HG02943 (cell line): Measurements from ENCODE around the gene SLC7A7.
"Not testable (repeated sequence)": the region's sequence is repeated elsewhere in the genome, so short reads cannot be mapped to it uniquely, and the experiment has no call there.

Experiments used
- ATAC-seq: cut with Tn5 transposase; IDR thresholded peaks from one replicate; pipeline ENCODE4 v1.9.1; 2021; ENCODE audit warnings: mild to moderate bottlenecking, low read depth, moderate library complexity; ENCODE audit not compliant: unreplicated experiment

The SLC7A7 gene

GRCh38 chr14:22794551-22794951, 20.7 kb downstream of the SLC7A7 start:
- ATAC-seq: no peak

- no peak for ATAC-seq
Measured at GRCh38 chr14:22793976-22794375, 21.3 kb downstream of the SLC7A7 start.

GRCh38 chr14:22793550-22793949, 21.7 kb downstream of the SLC7A7 start:
- ATAC-seq: not testable (repeated sequence)

GRCh38 chr14:22792158-22792557, 23.1 kb downstream of the SLC7A7 start:
- no peak for ATAC-seq

- no peak for ATAC-seq
Measured at GRCh38 chr14:22791301-22791700, 23.9 kb downstream of the SLC7A7 start.

GRCh38 chr14:22786685-22787084, 28.6 kb downstream of the SLC7A7 start:
- ATAC-seq: no peak

GRCh38 chr14:22781301-22781991, 33.8 kb downstream of the SLC7A7 start:
- no peak for ATAC-seq

- no peak for ATAC-seq
Measured at GRCh38 chr14:22780941-22781300, 34.3 kb downstream of the SLC7A7 start.

GRCh38 chr14:22780105-22780679, 35.0 kb downstream of the SLC7A7 start:
- no peak for ATAC-seq

- no peak for ATAC-seq
Measured at GRCh38 chr14:22778084-22778483, 37.2 kb downstream of the SLC7A7 start.

- not testable (repeated sequence) for ATAC-seq
Measured at GRCh38 chr14:22776849-22777248, 38.4 kb downstream of the SLC7A7 start.

- no peak for ATAC-seq
Measured at GRCh38 chr14:22776215-22776614, 39.0 kb downstream of the SLC7A7 start.

GRCh38 chr14:22774011-22774706, 41.1 kb downstream of the SLC7A7 start:
- ATAC-seq: no peak

- no peak for ATAC-seq
Measured at GRCh38 chr14:22773162-22774010, 41.8 kb downstream of the SLC7A7 start.

GRCh38 chr14:22772725-22773124, 42.5 kb downstream of the SLC7A7 start:
- no peak for ATAC-seq

- no peak for ATAC-seq
Measured at GRCh38 chr14:22770481-22771187, 44.6 kb downstream of the SLC7A7 start.

GRCh38 chr14:22769369-22769768, 45.9 kb downstream of the SLC7A7 start:
- no peak for ATAC-seq

GRCh38 chr14:22768947-22769346, 46.3 kb downstream of the SLC7A7 start:
- ATAC-seq: no peak

GRCh38 chr14:22767323-22767589, 48.0 kb downstream of the SLC7A7 start:
- ATAC-seq: no peak

- ATAC-seq: peak; percentile 84
Measured at GRCh38 chr14:22766457-22767322, 48.5 kb downstream of the SLC7A7 start, which contains the start of gene OXA1L. Gene OXA1L (plus strand): TSS chr14:22766688. CDS start chr14:22766702, 14 bp downstream.
